Sigmoid colon (tissue), 7 donors: ENCODE results near the gene PDE7B. TPM values are rescaled to one million over a fixed set of nuclear protein-coding genes. Genes with fewer than 3 reads are reported as not detected.

ENCODE experiments used
- DNase-seq: peaks from one replicate; pipeline ENCODE4 v3.0.0-alpha.2; 2019
- H3K27ac ChIP-seq, 4 donors: fragments of 200-600 bp; sonication (generic); one replicate each; pipeline ENCODE4 v1.5.1; 2016 to 2019; ENCODE audit warnings: mild to moderate bottlenecking in 1 of 4
- H3K27me3 ChIP-seq, 3 donors: fragments of 200-600 bp; sonication (generic); one replicate each; pipeline ENCODE4 v1.5.1; 2019; ENCODE audit warnings: mild to moderate bottlenecking in 1 of 3
- H3K36me3 ChIP-seq, 4 donors: fragments of 200-600 bp; sonication (generic); one replicate each; pipeline ENCODE4 v1.5.1; 2016 to 2019
- H3K4me1 ChIP-seq, 4 donors: fragments of 200-600 bp; sonication (generic); one replicate each; pipeline ENCODE4 v1.5.1; 2017 to 2019
- H3K4me3 ChIP-seq, 4 donors: fragments of 200-600 bp; sonication (generic); one replicate each; pipeline ENCODE4 v1.5.1; 2017 to 2019; ENCODE audit warnings: mild to moderate bottlenecking in 2 of 4, moderate library complexity in 1 of 4
- H3K9me3 ChIP-seq, 4 donors: fragments of 200-600 bp in 3 of 4; sonication (generic) in 3 of 4; one replicate each; pipeline versions ENCODE4 v1.5.1 to v1.6.1; 2013 to 2019
- EP300 ChIP-seq, 4 donors: sonication (generic); formaldehyde crosslinking; IDR thresholded peaks; one replicate each; pipeline ENCODE4 v1.6.1; 2017; ENCODE audit warnings: antibody characterized with exemption in 4 of 4
- POLR2A ChIP-seq, 2 donors: fragments of 450-650 bp; IDR thresholded peaks; one replicate each; pipeline ENCODE4 v1.6.1; 2016; ENCODE audit warnings: antibody characterized with exemption in 2 of 2, mild to moderate bottlenecking in 2 of 2, moderate library complexity in 2 of 2
- POLR2AphosphoS5 ChIP-seq, 4 donors: sonication (generic); formaldehyde crosslinking; IDR thresholded peaks; one replicate each; pipeline ENCODE4 v1.6.1; 2017; ENCODE audit warnings: antibody characterized with exemption in 4 of 4
- WGBS, 2 donors: extraction: QIAGEN DNeasy Blood & Tissue Kit; methylation state at CpG; one replicate each; pipeline ENCODE4 v1.1.7; 2013; 5-methylcytosine and 5-hydroxymethylcytosine counted together
- intact Hi-C: fragments of 100-400 bp; cut with DNase I; formaldehyde crosslinking; loops from one replicate; pipeline ENCODE4 v1.15.1; 2023
- polyA plus RNA-seq, 3 donors: library from polyadenylated mRNA; stranded (reverse); fragments of 200-250 nt; gene quantifications; one replicate each; pipeline ENCODE4 v1.2.3, GENCODE V29; 2013
- total RNA-seq, 4 donors: library from RNA; depleted of rRNA; stranded (reverse); fragments of >200 nt; gene quantifications; one replicate each; pipeline ENCODE4 v1.1.0, GENCODE V29; 2016
- TF ChIP-seq, protein P1 (sequence below), 4 experiments: fragments of 450-650 bp in 3 of 4; fragments of 200-600 bp in 1 of 4; IDR thresholded peaks; one replicate each; pipeline ENCODE4 v1.5.1; 2016 to 2019; ENCODE audit warnings: antibody characterized with exemption in 4 of 4, mild to moderate bottlenecking in 3 of 4, moderate library complexity in 2 of 4
- donor health status: healthy with polysubstance abuse.
- donor health status: Bipolar disorder and iron deficiency.
- donor health status: healthy.

The PDE7B gene
- total and polyA plus RNA-seq, 7 donors, result 1.1 to 10.3 (median 6.3) TPM

DNA sequence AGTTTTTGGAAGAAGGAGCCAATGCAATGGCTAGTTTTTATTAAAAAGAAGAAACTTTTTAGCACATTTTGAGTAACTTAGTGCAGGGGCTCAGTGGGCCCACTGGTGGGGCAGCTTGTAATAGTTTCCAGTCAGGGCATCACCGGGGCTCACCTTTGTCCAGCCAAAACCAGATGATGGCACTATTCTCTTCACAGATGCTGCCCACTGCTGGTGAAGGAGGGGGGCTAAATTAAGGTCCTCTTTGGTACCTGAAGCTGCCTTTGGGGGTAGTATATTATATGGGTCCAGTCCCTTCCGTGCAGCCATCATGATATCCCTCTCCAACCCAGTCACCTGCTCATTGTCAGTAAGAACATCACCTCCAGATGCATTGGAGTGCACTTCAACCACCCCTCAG is 182.9 kb downstream of the PDE7B start:
- DNase-seq, result no peak
- H3K4me1 ChIP-seq, result peaks cover 0 to 13% (median 0%) of the 10 kb centered on the region in 4 donors
- no peak overlapping the region for H3K4me3 ChIP-seq
- TF ChIP-seq POLR2A (IDR thresholded peaks at IDR 0.05), result no peak
- no peak for TF ChIP-seq POLR2AphosphoS5 (IDR thresholded peaks at IDR 0.05)
- TF ChIP-seq, protein P1, sequence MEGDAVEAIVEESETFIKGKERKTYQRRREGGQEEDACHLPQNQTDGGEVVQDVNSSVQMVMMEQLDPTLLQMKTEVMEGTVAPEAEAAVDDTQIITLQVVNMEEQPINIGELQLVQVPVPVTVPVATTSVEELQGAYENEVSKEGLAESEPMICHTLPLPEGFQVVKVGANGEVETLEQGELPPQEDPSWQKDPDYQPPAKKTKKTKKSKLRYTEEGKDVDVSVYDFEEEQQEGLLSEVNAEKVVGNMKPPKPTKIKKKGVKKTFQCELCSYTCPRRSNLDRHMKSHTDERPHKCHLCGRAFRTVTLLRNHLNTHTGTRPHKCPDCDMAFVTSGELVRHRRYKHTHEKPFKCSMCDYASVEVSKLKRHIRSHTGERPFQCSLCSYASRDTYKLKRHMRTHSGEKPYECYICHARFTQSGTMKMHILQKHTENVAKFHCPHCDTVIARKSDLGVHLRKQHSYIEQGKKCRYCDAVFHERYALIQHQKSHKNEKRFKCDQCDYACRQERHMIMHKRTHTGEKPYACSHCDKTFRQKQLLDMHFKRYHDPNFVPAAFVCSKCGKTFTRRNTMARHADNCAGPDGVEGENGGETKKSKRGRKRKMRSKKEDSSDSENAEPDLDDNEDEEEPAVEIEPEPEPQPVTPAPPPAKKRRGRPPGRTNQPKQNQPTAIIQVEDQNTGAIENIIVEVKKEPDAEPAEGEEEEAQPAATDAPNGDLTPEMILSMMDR (IDR thresholded peaks at IDR 0.05), result no peak
- no peak for TF ChIP-seq EP300 (IDR thresholded peaks at IDR 0.05)
- H3K27ac ChIP-seq, result peak overlapping the region in 1 of 4 donors; percentile 30
- H3K9me3 ChIP-seq, result no peaks in the 10 kb centered on the region
- intact Hi-C loops, result no loop called here
- no peaks in the 10 kb centered on the region for H3K36me3 ChIP-seq
- no peaks in the 10 kb centered on the region for H3K27me3 ChIP-seq
- 79 to 93% methylated on average over 2 of the region's 2 CpGs for WGBS, 2 donors

DNA sequence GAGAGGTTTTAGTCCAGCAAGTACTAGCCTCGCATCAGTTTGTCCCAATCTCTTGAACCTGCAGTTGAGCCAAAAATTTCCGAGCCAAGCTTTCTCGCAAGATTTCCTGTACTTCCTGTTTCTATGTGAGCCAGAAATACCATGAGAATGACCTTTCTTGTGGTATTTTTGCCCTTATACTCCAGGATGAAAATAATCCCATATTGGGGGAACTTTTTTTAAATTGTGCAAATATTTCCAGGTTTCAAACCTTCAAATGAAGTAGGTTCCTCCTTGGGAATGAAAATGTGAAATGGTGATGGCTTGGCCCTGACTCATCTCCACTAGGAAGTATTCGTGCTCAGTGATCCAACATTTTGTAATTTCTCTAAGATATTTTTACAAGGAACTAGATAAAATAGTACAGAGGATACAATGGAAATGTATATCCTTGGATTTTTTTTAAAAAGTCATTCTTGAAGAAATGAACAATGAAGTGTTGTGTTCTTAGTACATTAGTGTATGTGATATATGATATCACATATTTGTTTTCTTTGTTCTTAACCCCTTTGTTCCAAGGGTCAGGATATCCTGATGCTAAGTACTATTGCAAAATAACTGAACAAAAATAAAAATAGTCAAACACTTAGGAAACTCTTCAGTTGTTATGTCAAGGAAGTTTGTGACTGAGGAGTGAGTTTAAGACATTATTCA is 184.0 kb downstream of the PDE7B start:
- H3K9me3 ChIP-seq, result no peaks in the 10 kb centered on the region
- H3K27ac ChIP-seq, result peak overlapping the region; percentile 15 to 63 (median 50)
- peaks cover 0 to 13% (median 0%) of the 10 kb centered on the region in 4 donors for H3K4me1 ChIP-seq
- 65 to 77% methylated on average over 4 of the region's 4 CpGs for WGBS, 2 donors
- no peaks in the 10 kb centered on the region for H3K36me3 ChIP-seq
- no peaks in the 10 kb centered on the region for H3K27me3 ChIP-seq
- no peak for DNase-seq
- intact Hi-C loops, result no loop called here
- TF ChIP-seq POLR2AphosphoS5 (IDR thresholded peaks at IDR 0.05), result peak in 1 of 4 donors; percentile 2
- TF ChIP-seq EP300 (IDR thresholded peaks at IDR 0.05), result no peak
- no peak overlapping the region for H3K4me3 ChIP-seq

DNA sequence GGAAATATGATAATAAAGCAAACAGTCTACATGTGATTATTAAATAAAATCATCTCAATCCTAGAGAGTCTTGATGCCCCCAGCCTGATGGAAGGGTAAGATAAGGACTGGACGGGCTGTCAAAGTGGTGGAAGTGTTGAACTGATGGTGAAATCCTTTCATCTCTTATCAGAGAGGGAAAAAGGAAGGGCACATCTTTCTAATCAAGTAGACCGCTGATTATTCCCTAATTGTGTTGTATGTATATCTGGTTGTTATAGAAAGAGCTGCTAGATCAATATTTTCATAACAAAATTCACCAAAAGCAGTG is 184.5 kb downstream of the PDE7B start:
- Histone ChIP-seq H3K27me3 (no peaks in the 10 kb centered on the region), H3K4me1 (peaks cover 0 to 13% (median 0%) of the 10 kb centered on the region in 4 donors), H3K4me3 (no peak overlapping the region), H3K27ac (peak overlapping the region; percentile 15 to 63 (median 50)), H3K9me3 (no peaks in the 10 kb centered on the region), H3K36me3 (no peaks in the 10 kb centered on the region)
- intact Hi-C loops, result no loop called here
- WGBS, 2 donors, result 73 to 84% methylated on average over 2 of the region's 2 CpGs
- no peak for DNase-seq
- no peak for TF ChIP-seq EP300 (IDR thresholded peaks at IDR 0.05)
- TF ChIP-seq, protein P1 (IDR thresholded peaks at IDR 0.05), result no peak
- no peak for TF ChIP-seq POLR2A (IDR thresholded peaks at IDR 0.05)
- TF ChIP-seq POLR2AphosphoS5 (IDR thresholded peaks at IDR 0.05), result no peak

DNA sequence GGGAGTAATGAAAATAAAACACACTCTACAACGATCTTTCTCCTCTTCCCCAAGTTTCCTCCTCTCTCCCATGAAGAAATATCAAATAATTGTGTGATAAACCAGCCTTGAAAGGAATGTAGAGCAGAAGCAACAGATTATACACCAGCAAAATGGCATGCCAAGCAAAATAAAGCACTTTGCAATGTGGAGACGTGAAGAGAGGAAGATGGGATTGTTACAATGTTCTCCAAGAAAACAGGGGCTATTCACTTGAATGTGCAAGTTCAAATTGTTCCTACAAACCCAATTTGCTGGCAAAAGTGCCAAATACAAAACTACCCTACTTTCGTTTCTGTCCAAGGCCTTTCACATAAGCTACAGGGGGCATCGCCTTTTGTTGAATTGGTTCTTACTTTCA is 185.1 kb downstream of the PDE7B start:
- Histone ChIP-seq H3K4me1 (peaks cover 0 to 13% (median 0%) of the 10 kb centered on the region in 4 donors), H3K36me3 (no peaks in the 10 kb centered on the region), H3K4me3 (no peak overlapping the region), H3K27ac (peak overlapping the region; percentile 43 to 63 (median 50)), H3K9me3 (no peaks in the 10 kb centered on the region), H3K27me3 (no peaks in the 10 kb centered on the region)
- no peak for TF ChIP-seq POLR2AphosphoS5 (IDR thresholded peaks at IDR 0.05)
- TF ChIP-seq, protein P1 (IDR thresholded peaks at IDR 0.05), result no peak
- TF ChIP-seq POLR2A (IDR thresholded peaks at IDR 0.05), result no peak
- TF ChIP-seq EP300 (IDR thresholded peaks at IDR 0.05), result no peak
- intact Hi-C loops, result no loop called here
- WGBS, 2 donors, result 76 to 85% methylated on average over 4 of the region's 4 CpGs
- no peak for DNase-seq

DNA sequence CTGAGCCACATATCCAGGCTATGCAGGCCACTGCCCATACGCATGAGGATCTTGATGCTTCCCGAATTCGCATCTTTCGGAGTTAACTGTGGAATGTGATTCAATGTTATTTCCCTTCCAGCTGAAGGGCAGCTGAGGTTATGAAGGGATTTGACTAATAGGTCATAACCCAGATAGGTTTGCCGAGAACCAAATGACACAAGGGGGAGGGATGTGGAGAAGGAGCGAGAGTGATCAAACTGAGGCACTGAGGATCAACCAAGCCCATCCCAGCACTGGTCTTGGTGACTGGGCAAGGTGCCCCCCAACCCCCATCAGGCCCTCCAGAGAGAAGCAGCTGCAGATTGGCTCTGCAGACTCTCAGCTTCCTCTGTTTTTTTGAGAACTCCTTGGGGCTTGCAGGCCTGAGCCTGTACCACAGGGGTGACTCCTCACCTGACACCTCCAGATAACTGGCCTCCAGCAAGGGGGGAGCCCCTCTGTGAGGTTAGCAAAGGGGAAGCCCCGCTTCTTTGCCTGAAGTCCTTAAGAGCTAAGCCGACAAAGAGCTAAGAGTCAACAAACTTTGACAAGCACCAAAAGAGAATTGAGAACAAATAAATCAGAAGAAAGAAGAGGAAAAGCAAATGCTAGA is 185.9 kb downstream of the PDE7B start:
- Histone ChIP-seq H3K27ac (peak overlapping the region; percentile 43 to 63 (median 50)), H3K27me3 (no peaks in the 10 kb centered on the region), H3K36me3 (no peaks in the 10 kb centered on the region), H3K4me3 (peak overlapping the region in 3 of 4 donors; percentile 33 to 40 (median 35)), H3K9me3 (no peaks in the 10 kb centered on the region), H3K4me1 (peaks cover 0 to 13% (median 0%) of the 10 kb centered on the region in 4 donors)
- intact Hi-C loops, result no loop called here
- no peak for DNase-seq
- TF ChIP-seq POLR2AphosphoS5 (IDR thresholded peaks at IDR 0.05), result no peak
- 58 to 71% methylated on average over 8 of the region's 8 CpGs for WGBS, 2 donors
